Measurements from ENCODE around the gene EDN2.

Gene EDN2

DNA sequence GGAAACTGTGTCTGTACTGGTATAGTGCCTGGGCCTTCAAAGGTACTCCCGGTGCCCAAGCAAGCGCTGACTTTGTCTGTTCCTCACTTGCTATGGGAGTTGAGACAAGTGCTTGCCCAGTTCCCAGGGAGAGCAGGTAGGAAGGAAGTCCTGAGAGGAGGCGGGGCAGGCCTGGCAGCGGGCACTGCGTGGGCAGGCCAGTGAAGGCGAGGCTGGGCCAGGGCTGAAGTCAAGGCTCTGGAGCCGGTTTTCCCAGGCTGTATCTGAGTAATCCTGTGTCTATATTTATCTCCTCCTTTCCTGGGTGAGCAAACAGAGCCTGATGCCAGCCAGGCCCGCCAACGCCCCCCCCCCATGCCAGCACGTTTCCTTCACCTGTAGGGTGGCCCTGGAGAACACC lies 15.9 kb upstream of the EDN2 start:
- in situ Hi-C loops (cut with MboI; ENCODE audit: low sequenced_read_pairs) = no loop called here

DNA sequence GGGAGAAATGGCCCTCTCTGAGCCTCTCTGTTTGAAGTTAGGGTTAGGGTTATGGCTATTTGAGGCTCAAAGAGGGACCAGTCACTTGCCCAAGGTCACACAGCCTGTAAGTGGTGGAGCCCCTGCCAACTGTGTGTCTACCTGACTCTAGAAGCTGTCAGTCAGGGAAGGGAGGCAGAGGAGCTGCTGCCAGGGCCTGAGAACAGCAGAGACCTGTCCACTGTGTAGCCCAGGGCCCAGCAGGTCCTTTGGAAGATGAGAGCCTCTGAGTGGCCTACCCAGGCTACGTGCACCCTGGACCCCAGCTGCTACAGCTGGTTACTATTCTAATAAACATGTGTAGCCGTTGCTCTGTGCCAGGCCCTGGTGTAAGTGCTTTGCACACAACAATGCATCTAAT lies 15.1 kb upstream of the EDN2 start:
- in situ Hi-C loops (cut with MboI; ENCODE audit: low sequenced_read_pairs) = no loop called here

DNA sequence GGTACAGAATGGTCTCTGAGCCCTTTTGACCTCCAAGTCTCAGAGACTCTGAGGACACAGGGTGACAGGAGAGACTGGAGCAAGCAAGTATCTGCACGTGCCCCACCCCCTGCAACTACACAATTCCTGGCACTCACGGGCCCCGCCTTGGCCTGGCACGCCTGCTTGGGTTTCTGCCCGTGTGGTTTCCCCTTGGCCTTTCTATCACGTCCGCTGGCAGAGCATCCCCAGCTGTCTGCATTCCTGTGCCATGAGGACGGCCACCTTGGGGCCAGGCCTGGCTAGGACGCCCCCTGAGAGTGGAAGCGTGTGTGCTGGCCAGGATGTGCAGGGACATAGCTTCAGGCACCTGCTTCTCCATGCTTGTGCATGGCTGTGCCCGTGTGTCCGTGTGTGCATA lies 14.3 kb upstream of the EDN2 start:
- in situ Hi-C loops (cut with MboI; ENCODE audit: low sequenced_read_pairs) = no loop called here

DNA sequence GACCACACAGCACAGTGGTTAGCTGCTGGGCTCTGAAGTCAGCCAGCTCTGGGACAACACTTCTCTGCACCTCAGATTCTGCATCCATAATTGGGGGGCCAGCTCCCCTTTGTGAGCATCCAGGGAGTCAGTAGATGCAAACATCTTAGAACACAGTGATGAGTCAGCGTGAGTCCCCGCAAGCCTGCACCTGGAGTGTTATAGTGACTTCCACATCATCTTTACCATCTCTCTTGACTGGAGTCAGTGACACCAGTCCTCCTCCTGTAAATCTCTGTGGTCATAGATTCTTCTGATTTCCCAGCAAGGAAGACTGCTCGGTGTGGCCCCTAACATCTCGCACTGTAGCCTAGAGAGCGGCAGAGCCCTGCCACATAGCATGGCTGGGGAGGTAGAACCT lies 13.9 kb upstream of the EDN2 start:
- in situ Hi-C loops (cut with MboI; ENCODE audit: low sequenced_read_pairs) = no loop called here

DNA sequence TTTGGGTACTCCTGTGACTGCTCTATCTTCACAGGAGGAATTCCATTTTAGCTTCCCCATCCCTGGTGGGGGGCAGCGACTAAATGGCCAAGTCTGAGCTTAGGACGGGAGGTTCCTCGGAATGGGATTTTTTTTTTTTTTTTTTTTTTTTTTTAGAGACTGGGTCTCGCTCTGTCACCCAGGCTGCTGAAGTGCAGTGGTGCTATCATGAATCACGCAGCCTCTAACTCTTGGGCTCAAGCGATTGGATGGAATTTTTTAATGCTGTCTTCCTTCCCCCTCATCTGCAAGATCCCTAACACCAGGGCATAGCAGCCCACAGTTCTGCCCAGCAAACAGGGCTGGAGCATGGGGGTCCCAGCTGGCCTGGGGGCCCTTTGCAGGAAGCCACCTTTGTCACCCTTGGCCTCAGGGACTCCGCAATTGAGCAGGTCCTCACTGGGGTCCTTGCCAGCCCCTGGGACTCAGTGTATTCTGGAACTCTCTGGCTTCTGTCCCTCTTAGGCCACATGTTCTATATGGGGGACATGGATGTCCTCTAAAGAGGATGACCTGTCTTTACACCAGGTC lies 13.1 kb upstream of the EDN2 start:
- in situ Hi-C loops (cut with MboI; ENCODE audit: low sequenced_read_pairs) = no loop called here

DNA sequence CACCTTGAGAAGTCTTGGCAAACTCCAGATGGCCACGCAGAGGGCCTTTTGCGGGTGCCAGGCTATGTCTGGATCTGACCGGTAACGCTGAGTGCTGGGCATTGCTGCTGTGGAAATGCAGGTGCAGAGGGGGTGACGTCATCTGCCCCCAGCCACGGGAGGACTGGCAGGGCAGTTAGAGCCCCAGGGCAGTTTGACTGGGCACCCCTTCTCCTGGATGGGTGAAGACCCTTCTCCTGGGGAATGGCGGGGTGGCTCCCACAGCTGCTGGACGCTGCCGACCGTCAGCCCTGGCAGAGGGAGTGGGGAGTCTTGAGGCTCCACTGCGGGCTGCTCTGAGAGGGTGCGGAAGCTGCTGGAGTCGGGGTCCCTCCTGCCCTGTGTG lies 12.6 kb upstream of the EDN2 start:
- in situ Hi-C loops (cut with MboI; ENCODE audit: low sequenced_read_pairs) = no loop called here

DNA sequence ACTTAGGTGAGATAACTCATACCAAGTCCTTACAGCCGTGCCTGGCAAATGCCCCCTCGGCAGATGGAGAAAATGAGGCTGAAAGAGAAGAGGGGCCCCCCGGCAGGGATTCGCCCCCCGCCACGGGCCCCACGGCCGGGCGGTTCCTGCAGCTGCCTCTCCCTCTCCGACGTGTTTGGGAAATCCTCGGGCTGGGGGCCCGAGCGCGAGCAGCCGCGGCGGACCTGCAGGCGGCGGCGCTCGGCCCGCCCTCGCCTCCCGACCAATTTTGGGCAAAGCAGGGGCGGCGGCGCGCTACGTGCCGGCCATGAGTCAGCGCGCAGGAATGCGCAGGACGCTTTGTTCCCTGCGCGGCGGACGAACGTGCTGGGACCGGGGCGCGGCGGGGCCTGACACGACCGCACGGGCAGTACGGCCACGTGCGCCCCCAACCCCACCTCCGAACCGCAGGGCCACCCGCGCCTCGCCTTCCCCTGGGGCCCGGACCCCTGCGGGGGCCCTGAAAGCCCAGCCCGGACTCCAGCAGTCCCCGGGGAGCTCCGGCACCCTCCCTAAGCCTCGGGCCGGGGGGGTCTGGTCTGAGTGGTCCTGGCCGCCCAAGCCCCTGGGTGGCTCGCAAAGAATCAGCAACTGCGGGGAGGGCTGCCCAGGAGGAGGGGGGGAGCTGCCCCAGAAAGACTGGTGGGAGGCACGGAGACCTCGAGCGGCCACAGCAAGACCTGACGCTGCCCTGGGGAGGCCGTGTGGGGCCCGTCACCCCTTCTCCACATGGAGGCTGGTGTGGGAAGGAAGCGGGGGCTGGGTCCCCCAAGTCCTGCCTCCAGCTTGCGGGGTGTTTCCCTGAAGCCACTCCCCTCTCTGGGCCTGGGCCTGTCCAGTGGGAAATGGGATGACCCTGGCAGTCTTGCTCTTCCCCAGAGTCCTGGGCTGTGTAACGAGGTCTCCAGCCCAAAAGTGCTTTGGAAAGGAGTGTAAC lies 11.9 kb upstream of the EDN2 start:
- in situ Hi-C loops (cut with MboI; ENCODE audit: low sequenced_read_pairs) = no loop called here

DNA sequence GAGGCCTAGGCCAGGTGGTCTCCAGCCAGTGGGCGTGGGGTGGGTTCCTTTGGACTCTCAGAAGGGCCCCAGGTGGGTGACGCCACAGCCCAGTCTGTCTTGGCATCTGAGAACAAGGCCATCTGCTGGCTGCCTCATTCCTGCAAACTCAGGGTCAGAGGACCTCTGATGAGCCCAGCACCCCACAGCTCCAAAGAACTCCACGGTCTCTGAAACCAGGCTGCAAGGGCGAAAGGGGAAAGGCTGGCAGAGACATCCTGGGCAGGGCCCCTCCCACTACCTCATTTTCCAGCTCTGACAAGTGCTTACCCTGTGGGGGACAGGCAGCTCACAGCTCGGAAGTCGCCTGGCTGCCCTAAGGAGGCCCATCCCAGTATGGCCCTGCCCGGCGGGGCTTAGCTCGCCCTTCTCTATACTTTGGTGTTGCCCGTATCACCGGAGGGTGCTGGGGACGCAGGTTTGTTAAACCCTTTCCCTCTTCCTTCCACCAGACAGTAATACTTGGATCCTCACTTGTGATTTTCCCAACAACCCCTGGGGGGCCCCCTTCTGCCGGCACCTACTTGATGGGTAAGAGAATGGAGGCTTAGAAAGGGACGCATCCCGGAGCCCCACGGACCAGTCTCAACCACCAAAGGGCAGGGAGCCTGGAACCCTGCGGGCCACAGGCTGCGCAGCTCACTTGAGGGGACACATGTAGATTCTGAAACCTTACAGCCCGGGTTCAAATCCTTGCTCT lies 10.9 kb upstream of the EDN2 start:
- in situ Hi-C loops (cut with MboI; ENCODE audit: low sequenced_read_pairs) = no loop called here

DNA sequence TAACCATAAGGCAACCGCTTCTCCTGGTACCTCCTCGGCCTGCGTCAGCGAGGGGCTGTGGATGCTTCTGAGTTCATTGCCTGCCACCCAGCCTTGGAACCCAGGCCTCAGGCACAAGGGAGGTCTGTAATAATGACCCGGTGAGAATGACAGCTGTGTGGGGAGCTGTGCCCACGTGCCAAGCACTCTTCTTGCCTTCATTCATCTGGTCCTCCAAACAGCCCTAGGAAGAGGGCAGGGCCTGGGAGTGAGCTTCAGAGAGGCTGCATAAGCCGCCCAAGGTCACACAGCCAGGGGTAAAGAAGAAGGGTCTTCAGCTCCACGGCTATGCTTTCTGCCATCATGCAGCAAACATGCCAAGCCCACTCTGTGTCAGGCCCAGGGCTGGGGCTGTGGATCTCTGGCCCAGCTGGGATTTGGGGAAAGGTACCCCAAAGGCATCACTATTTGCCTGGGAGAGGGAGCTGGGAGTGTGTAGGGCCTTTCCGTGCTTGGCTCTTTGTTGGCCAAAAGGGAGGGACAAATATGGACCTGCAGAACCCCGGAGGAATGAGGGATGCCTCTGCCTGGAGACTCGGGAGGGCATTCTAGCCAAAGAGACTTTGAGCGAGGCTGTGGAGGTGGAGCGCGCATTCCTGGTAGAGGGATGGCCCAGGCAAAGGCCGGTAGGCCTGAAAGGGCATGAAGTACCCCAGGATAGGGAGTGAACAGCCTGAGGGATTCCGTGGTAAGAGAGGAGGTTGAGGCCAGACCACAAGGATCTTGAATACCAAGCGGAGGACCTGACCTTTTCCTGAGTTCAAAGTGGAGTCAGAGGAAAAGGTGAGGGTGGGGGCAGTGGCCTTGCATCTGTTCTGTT lies 10.1 kb upstream of the EDN2 start:
- in situ Hi-C loops (cut with MboI; ENCODE audit: low sequenced_read_pairs) = no loop called here

DNA sequence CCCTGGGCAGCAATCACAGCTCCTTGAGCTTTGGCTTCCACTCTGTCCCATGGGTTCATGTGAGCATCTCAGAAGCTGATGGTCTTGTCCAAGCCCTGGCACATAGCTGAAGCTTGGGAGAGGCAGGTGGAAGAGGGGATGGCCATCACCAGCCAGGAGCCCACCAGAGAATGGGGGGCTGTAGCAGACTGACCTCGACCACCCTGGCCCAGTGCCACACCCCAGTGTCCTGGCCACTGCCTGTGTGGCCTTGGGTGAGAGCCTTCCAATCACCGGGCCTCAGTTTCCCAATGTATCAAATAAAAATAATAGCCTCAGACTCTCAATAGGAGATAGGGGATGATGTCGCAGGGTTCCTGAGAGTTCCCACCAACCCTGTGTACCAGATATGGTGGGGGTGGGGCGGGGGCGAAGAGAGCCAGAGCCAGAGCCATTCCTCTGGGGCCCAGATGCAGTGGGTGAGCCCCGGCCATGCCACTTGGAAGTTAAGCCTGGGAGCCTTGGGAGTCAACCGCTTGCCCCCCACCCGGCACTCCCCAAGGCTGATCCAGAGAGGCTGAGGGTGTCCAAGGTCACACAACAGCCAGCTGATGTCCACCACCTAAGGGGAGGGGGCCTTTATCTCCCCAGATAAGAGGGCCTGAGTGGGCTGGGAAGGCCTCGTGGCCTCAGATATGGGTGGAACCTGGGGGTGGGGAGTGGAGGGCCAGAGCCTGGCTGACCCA lies 9.3 kb upstream of the EDN2 start:
- in situ Hi-C loops (cut with MboI; ENCODE audit: low sequenced_read_pairs) = no loop called here

DNA sequence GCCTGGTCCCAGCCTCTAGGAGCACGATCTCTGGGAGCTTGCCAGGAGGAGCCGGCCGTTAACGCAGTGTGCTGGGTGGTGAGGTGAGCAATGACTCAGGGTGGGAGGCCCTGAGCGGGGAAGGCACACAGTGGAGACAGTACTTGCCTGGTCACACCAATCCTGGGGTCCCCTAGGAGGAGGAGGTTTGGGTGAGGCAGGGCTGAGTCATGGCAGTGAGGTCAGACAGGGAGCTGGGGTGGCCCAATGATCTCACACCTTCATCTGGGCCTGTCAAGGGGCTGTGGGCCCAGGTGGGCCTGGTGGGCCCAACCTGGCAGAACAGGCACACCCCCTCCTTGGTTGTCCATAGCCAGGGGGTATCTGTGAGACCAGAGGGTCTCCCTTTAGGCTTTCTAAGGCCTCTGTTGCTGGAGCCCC lies 8.6 kb upstream of the EDN2 start:
- in situ Hi-C loops (cut with MboI; ENCODE audit: low sequenced_read_pairs) = no loop called here

DNA sequence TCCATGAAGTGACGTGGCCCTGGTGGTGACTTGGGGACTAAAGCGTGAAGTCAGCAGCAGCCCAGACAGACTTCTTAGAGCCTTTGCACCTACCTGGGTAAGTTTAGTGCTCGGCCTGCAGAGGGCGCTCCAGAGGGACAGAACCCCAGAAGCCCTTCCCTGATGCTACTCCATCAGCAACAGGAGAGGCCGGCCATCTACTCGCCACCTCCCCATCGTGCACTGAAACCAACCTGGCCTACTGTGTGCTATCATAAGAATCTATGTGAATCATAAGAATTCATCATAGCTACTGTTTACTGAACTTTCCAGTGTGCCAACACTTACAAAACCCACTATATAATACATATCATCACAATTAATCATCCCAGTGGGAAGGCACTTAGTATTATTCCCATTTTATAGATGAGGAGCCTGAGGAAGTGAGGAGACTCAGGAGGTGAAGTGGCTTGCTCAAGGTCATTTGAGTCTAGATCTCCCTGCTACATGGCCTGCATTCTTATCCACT lies 7.9 kb upstream of the EDN2 start:
- in situ Hi-C loops (cut with MboI; ENCODE audit: low sequenced_read_pairs) = no loop called here

DNA sequence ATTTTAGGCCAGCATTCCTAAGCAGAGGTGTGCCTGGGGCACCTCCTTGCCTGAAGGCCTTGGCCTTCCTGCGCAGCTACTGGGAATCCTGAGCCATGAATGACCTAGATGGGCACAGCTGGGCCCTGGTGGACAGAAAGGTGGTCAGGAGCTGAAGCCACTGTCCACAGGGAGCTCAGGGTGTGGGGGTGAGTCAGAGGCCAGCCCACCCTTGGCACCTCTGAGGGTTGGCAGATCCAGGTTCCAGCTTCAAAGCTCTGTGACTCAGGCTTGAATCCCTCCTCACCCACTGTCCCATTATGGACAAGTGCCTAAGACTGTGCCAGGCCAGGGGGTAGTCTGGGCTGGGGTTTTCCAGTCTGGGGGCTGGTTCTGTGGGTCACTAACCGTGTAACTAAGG lies 6.4 kb upstream of the EDN2 start:
- in situ Hi-C loops (cut with MboI; ENCODE audit: low sequenced_read_pairs) = no loop called here

DNA sequence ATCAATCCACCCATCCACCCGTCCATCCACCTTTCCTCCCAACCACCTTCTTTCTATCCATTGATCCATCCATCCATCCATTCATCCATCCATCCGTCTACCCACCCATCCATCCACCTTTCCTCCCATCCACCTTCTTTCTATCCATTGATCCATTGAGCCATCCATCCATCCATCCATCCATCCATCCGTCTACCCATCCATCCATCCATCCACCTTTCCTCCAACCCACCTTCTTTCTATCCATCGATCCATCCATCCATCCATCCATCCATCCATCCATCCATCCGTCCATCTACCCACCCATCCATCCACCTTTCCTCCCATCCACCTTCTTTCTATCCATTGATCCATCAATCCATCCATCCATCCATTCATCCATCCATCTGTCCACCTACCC lies 5.1 kb upstream of the EDN2 start:
- in situ Hi-C loops (cut with MboI; ENCODE audit: low sequenced_read_pairs) = no loop called here

DNA sequence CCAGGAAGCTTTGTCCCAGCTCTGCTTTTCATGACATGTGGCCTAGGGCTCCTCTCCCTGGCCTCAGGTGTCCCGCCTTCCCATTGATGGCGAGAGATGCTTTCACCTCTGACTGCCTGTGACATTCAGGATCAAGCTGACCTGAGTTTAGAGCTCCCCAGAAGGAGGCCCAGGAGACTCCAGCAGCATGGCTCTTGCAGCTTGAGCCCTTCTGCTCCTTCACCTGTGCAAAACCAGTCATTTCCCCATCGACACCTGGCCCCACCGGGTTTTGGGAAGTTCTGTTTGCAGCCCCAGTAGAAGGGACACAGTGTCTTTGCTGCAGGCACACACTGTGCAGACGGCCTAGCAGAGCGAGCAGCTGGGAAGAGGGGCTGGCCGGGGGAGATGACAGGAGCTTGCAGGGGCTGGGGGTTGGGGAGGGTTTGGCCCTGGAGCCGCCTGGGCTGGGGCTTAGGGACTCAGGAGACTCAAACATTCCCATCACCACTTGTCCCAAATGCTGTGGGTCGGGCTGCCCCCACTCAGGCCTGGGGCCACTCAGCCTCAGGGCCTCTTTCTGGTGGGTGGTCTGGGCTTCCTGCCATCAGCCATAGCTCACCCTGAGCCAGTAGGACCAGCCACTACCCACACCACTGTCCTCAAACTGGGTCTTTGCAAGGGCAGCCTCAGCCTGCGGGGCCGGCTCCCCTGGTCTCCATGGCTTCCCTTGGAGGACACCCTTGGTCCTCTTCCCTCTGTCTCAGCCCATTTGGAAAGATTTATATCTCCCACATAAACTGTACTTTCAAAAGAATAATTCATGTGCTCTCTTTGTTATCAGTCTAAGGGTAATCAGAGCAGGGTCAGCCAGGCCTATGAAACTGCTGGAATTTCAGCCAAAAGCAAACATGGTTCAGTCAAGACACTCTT lies 3.8 kb upstream of the EDN2 start:
- in situ Hi-C loops (cut with MboI; ENCODE audit: low sequenced_read_pairs) = no loop called here

DNA sequence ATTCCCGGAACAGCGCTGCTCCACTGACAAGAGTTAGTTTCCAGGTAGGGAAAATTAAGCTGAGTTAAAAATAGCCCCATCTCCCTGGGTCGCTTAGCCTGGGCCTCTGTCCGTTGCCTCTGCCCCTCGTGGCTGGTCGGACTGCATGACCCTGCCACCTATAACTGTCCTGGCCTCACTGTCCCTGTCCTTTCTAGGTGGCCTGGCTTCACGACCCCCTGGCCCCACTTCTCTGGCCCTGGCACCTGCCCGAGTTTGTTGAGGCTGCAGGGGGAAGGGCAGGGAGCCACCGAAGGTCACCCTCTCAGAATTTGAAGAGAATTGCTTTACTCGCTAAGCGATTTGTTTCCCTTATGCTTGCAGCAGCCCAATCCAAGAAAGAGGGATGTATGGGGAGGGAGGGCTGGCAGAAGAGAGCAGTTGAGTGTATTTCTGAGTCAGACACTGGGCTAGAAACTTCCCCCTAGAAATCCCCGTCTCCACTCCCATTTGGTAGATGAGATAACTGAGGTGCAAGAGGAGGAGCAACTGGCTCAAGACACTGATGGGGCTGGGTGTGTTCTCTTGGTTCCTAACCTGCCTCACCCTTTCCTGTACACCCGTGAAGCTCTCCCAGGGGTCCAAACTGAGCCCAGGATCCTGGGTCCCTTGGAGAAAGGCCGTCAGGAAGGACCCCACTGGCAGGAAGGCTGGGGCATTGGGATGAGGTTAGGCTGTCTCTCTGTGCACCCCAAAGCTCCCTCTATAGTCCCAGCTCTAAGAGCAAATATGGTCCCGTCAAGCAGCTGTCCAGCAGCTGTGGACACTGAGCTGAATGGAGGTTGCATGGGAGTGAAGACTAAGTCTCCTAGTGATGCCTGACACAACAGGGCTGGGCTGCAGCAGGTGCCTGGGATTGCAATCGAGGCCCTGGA lies 2.9 kb upstream of the EDN2 start:
- in situ Hi-C loops (cut with MboI; ENCODE audit: low sequenced_read_pairs) = no loop called here

DNA sequence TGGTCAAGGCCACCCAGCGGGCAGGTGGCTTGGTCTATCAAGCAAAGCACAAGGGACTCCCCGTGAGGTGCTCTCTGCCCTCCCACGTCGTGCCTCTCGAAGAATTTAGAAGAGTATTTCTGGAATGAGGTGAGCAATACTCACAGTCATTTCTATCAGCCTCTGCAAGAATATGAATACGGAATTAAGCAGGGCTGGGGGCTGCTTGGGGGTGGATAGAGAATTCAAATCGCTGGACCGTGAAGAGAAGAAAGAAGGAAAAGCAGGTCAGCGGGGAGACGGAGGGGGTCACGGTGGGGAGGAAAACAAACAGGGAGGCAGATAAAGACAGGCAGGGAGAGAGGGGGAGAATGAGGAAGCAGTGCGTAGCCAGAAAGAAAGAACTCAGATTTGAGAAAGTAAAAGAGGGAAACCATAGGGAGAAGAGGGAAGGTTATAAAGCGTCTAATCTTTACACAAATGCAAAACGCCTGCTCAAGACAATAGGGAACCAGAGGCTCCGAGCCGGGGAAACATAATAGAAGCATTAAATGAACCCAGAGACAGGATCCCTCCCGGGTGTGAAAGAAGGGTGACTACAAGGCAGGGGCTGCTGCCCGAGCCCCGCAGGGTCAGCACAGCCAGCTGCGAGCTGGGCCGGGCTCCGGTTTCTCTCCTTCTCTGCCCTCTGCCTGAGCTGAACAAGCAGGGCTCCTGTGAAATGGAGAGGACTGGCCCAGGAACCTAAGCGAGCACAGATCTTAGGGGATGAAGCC lies 2.1 kb upstream of the EDN2 start:
- in situ Hi-C loops (cut with MboI; ENCODE audit: low sequenced_read_pairs) = no loop called here

Measured in HL-60/S4 (cell line).